GM12892 (cell line): Measurements from ENCODE around the gene KCTD14.

Source experiments
- POLR2A ChIP-seq: IDR thresholded peaks from 2 replicates; pipeline ENCODE4 v1.6.1; 2011; ENCODE audit warnings: low read depth, low read length, control low read depth
- TAF1 ChIP-seq: IDR thresholded peaks from 2 replicates; pipeline ENCODE4 v1.6.1; 2011; ENCODE audit warnings: low read depth, mild to moderate bottlenecking, control low read depth, low read length, borderline replicate concordance

GRCh38 chr11:78048561-78048960, 25.5 kb upstream of the KCTD14 start:
- TF ChIP-seq POLR2A = no peak
- no peak for TF ChIP-seq TAF1
